DND-41 (cell line): ENCODE results near the gene CGB2.
"Not testable (repeated sequence)": the region's sequence is repeated elsewhere in the genome, so short reads cannot be mapped to it uniquely, and the experiment has no call there.

Source experiments
- CTCF ChIP-seq: IDR thresholded peaks from 2 replicates; pipeline ENCODE4 v1.5.1; 2012; ENCODE audit warnings: borderline replicate concordance, low read length, moderate library complexity, mild to moderate bottlenecking; ENCODE audit not compliant: poor library complexity, severe bottlenecking; ENCODE audit errors: extremely low read depth
- EZH2 ChIP-seq: IDR thresholded peaks from 3 replicates; pipeline ENCODE4 v1.6.1; 2012; ENCODE audit warnings: borderline replicate concordance, low read depth, mild to moderate bottlenecking, moderate library complexity, low read length, inconsistent platforms; ENCODE audit not compliant: severe bottlenecking

GRCh38 chr19:49049011-49049410 is 17.3 kb downstream of the CGB2 start, which contains the start of gene CGB8:
- TF ChIP-seq CTCF, EZH2: not testable (repeated sequence)
